ENCODE measurements around the gene NRXN3.

GRCh38 chr14:79534703-79535353, 1364.7 kb downstream of the NRXN3 start:
- TF ChIP-seq POLR2A (IDR thresholded peaks at IDR 0.05; ENCODE audit: low read depth, low read length): no peak
- no peak for TF ChIP-seq ELK1 (IDR thresholded peaks at IDR 0.05; ENCODE audit: borderline replicate concordance, low read depth, low read length)
- TF ChIP-seq CTCF (conservative IDR thresholded peaks at IDR 0.05; ENCODE audit: low read depth, low read length): no peak
- no peak for TF ChIP-seq USF2 (IDR thresholded peaks at IDR 0.05; ENCODE audit: low read depth, low read length)
- no peak for TF ChIP-seq RFX5 (IDR thresholded peaks at IDR 0.05; ENCODE audit: low read depth, low read length)
- TF ChIP-seq MAZ (IDR thresholded peaks at IDR 0.05; ENCODE audit: borderline replicate concordance, low read depth, low read length): no peak
- no peak for TF ChIP-seq RAD21 (IDR thresholded peaks at IDR 0.05; ENCODE audit: low read length)
- TF ChIP-seq SMC3 (IDR thresholded peaks at IDR 0.05; ENCODE audit: low read depth, low read length): no peak
- no peak for TF ChIP-seq MAFK (IDR thresholded peaks at IDR 0.05; ENCODE audit: low read depth, low read length)
- no peak for TF ChIP-seq CEBPB (IDR thresholded peaks at IDR 0.05; ENCODE audit: low read depth, low read length)
- TF ChIP-seq MXI1 (IDR thresholded peaks at IDR 0.05; ENCODE audit: borderline replicate concordance, low read depth, low read length): no peak

Data from IMR-90 (cell line).